ENCODE data around the gene KRTCAP3. TPM values are rescaled to one million over a fixed set of nuclear protein-coding genes. Genes with fewer than 3 reads are reported as not detected.

Gene KRTCAP3
- total RNA-seq, 1 donor from 2014 or later: not detected

- Histone ChIP-seq H3K36me3 (ENCODE audit: control insufficient read depth in 3 of 3, insufficient read depth in 3 of 3, low read length in 3 of 3) (peaks cover 23 to 38% (median 32%) of the 10 kb centered on the region in 3 donors), H3K27me3 (ENCODE audit: control insufficient read depth in 3 of 3, insufficient read depth in 3 of 3, low read length in 3 of 3) (no peaks in the 10 kb centered on the region), H3K4me1 (ENCODE audit: control insufficient read depth in 3 of 3, insufficient read depth in 3 of 3, low read length in 3 of 3) (no peaks in the 10 kb centered on the region), H3K9me3 (ENCODE audit: control insufficient read depth in 3 of 3, low read length in 3 of 3) (no peaks in the 10 kb centered on the region), H3K27ac (ENCODE audit: low read depth, low read length) (no peak overlapping the region), H3K9ac (ENCODE audit: low read depth in 1 of 3, low read length in 3 of 3) (no peak overlapping the region), H3K4me3 (ENCODE audit: low read length in 3 of 3) (no peak overlapping the region)
Measured at GRCh38 chr2:27471961-27472360, 29.8 kb downstream of the KRTCAP3 start.

- H3K27me3 ChIP-seq (ENCODE audit: control insufficient read depth in 3 of 3, insufficient read depth in 3 of 3, low read length in 3 of 3): no peaks in the 10 kb centered on the region
- H3K36me3 ChIP-seq (ENCODE audit: control insufficient read depth in 3 of 3, insufficient read depth in 3 of 3, low read length in 3 of 3): peaks cover 17 to 32% (median 31%) of the 10 kb centered on the region in 3 donors
- H3K27ac ChIP-seq (ENCODE audit: low read depth, low read length): no peak overlapping the region
- H3K4me3 ChIP-seq (ENCODE audit: low read length in 3 of 3): no peak overlapping the region
- H3K4me1 ChIP-seq (ENCODE audit: control insufficient read depth in 3 of 3, insufficient read depth in 3 of 3, low read length in 3 of 3): peaks cover 13 to 17% (median 14%) of the 10 kb centered on the region in 3 donors
- H3K9ac ChIP-seq (ENCODE audit: low read depth in 1 of 3, low read length in 3 of 3): no peak overlapping the region
- H3K9me3 ChIP-seq (ENCODE audit: control insufficient read depth in 3 of 3, low read length in 3 of 3): no peaks in the 10 kb centered on the region
Measured at GRCh38 chr2:27485496-27485895, 43.3 kb downstream of the KRTCAP3 start.

GRCh38 chr2:27489118-27489497, 46.9 kb downstream of the KRTCAP3 start:
- peaks cover 0 to 11% (median 11%) of the 10 kb centered on the region in 3 donors for H3K36me3 ChIP-seq (ENCODE audit: control insufficient read depth in 3 of 3, insufficient read depth in 3 of 3, low read length in 3 of 3)
- H3K27me3 ChIP-seq (ENCODE audit: control insufficient read depth in 3 of 3, insufficient read depth in 3 of 3, low read length in 3 of 3): peaks cover 0 to 6% (median under 1%) of the 10 kb centered on the region in 3 donors
- no peaks in the 10 kb centered on the region for H3K9me3 ChIP-seq (ENCODE audit: control insufficient read depth in 3 of 3, low read length in 3 of 3)
- peaks cover 13 to 17% (median 17%) of the 10 kb centered on the region in 3 donors for H3K4me1 ChIP-seq (ENCODE audit: control insufficient read depth in 3 of 3, insufficient read depth in 3 of 3, low read length in 3 of 3)
- H3K4me3 ChIP-seq (ENCODE audit: low read length in 3 of 3): peak overlapping the region; percentile 87 to 100 (median 98)
- H3K9ac ChIP-seq (ENCODE audit: low read depth in 1 of 3, low read length in 3 of 3): peak overlapping the region; percentile 64 to 87 (median 82)
- peak overlapping the region; percentile 54 for H3K27ac ChIP-seq (ENCODE audit: low read depth, low read length)

- peak within 1 kb of the TSS; percentile 64 to 87 (median 82) for H3K9ac ChIP-seq (ENCODE audit: low read depth in 1 of 3, low read length in 3 of 3)
- H3K36me3 ChIP-seq (ENCODE audit: control insufficient read depth in 3 of 3, insufficient read depth in 3 of 3, low read length in 3 of 3): peaks cover 0 to 8% (median 7%) of the 10 kb centered on the region in 3 donors
- H3K27me3 ChIP-seq (ENCODE audit: control insufficient read depth in 3 of 3, insufficient read depth in 3 of 3, low read length in 3 of 3): peaks cover 0 to 12% (median 6%) of the 10 kb centered on the region in 3 donors
- peak within 1 kb of the TSS; percentile 54 for H3K27ac ChIP-seq (ENCODE audit: low read depth, low read length)
- H3K4me3 ChIP-seq (ENCODE audit: low read length in 3 of 3): peak within 1 kb of the TSS; percentile 87 to 100 (median 98)
- H3K9me3 ChIP-seq (ENCODE audit: control insufficient read depth in 3 of 3, low read length in 3 of 3): no peaks in the 10 kb centered on the region
- peaks cover 18 to 24% (median 22%) of the 10 kb centered on the region in 3 donors for H3K4me1 ChIP-seq (ENCODE audit: control insufficient read depth in 3 of 3, insufficient read depth in 3 of 3, low read length in 3 of 3)
Measured at GRCh38 chr2:27489498-27490397, 47.6 kb downstream of the KRTCAP3 start, which contains the start of gene IFT172. TSS of gene IFT172 (minus strand) at chr2:27489743. CDS start at chr2:27489653, 90 bp downstream.

GRCh38 chr2:27492557-27492956, 50.4 kb downstream of the KRTCAP3 start:
- peaks cover 11 to 26% (median 23%) of the 10 kb centered on the region in 3 donors for H3K27me3 ChIP-seq (ENCODE audit: control insufficient read depth in 3 of 3, insufficient read depth in 3 of 3, low read length in 3 of 3)
- no peak overlapping the region for H3K27ac ChIP-seq (ENCODE audit: low read depth, low read length)
- no peaks in the 10 kb centered on the region for H3K9me3 ChIP-seq (ENCODE audit: control insufficient read depth in 3 of 3, low read length in 3 of 3)
- H3K4me1 ChIP-seq (ENCODE audit: control insufficient read depth in 3 of 3, insufficient read depth in 3 of 3, low read length in 3 of 3): peaks cover 22 to 27% (median 25%) of the 10 kb centered on the region in 3 donors
- no peaks in the 10 kb centered on the region for H3K36me3 ChIP-seq (ENCODE audit: control insufficient read depth in 3 of 3, insufficient read depth in 3 of 3, low read length in 3 of 3)
- H3K9ac ChIP-seq (ENCODE audit: low read depth in 1 of 3, low read length in 3 of 3): no peak overlapping the region
- H3K4me3 ChIP-seq (ENCODE audit: low read length in 3 of 3): no peak overlapping the region

GRCh38 chr2:27493948-27494283, 51.7 kb downstream of the KRTCAP3 start:
- Histone ChIP-seq H3K27ac (ENCODE audit: low read depth, low read length) (no peak overlapping the region), H3K27me3 (ENCODE audit: control insufficient read depth in 3 of 3, insufficient read depth in 3 of 3, low read length in 3 of 3) (peaks cover 11 to 26% (median 23%) of the 10 kb centered on the region in 3 donors), H3K4me1 (ENCODE audit: control insufficient read depth in 3 of 3, insufficient read depth in 3 of 3, low read length in 3 of 3) (peaks cover 15 to 25% (median 24%) of the 10 kb centered on the region in 3 donors), H3K36me3 (ENCODE audit: control insufficient read depth in 3 of 3, insufficient read depth in 3 of 3, low read length in 3 of 3) (no peaks in the 10 kb centered on the region), H3K4me3 (ENCODE audit: low read length in 3 of 3) (peak overlapping the region; percentile 62 to 72 (median 64)), H3K9ac (ENCODE audit: low read depth in 1 of 3, low read length in 3 of 3) (peak overlapping the region in 2 of 3 donors; percentile 68 to 76), H3K9me3 (ENCODE audit: control insufficient read depth in 3 of 3, low read length in 3 of 3) (no peaks in the 10 kb centered on the region)

Small RNA genes lying within 50 kb of the gene (small RNA-seq; reads per million reads assigned to genes)
- gene RNU6-986P: not detected

Other genes starting within 250 kb of the KRTCAP3 start
- 172 TPM for gene ATRAID, start 230.3 kb upstream of the KRTCAP3 start, total RNA-seq
- gene SLC5A6, start 230.1 kb upstream of the KRTCAP3 start, total RNA-seq: 7.8 TPM
- 28.2 TPM for gene CAD, start 225.0 kb upstream of the KRTCAP3 start, total RNA-seq
- gene SLC30A3, start 179.3 kb upstream of the KRTCAP3 start, total RNA-seq: 0.52 TPM
- gene DNAJC5G, start 166.9 kb upstream of the KRTCAP3 start, total RNA-seq: under 0.01 TPM
- gene TRIM54, start 160.0 kb upstream of the KRTCAP3 start, total RNA-seq: 60.0 TPM
- 1.0 TPM for gene UCN, start 133.9 kb upstream of the KRTCAP3 start, total RNA-seq
- 23.0 TPM for gene MPV17, start 119.3 kb upstream of the KRTCAP3 start, total RNA-seq
- 24.0 TPM for gene GTF3C2, start 85.6 kb upstream of the KRTCAP3 start, total RNA-seq
- gene EIF2B4, start 72.0 kb upstream of the KRTCAP3 start, total RNA-seq: 18.3 TPM
- gene SNX17, start 71.8 kb upstream of the KRTCAP3 start, total RNA-seq: 81.9 TPM
- gene ZNF513, start 61.6 kb upstream of the KRTCAP3 start, total RNA-seq: 7.3 TPM
- gene PPM1G, start 32.8 kb upstream of the KRTCAP3 start, total RNA-seq: 42.8 TPM
- 81.4 TPM for gene NRBP1, start 13.8 kb upstream of the KRTCAP3 start, total RNA-seq
- 21.4 TPM for gene IFT172, start 47.4 kb downstream of the KRTCAP3 start, total RNA-seq
- gene FNDC4, start 52.8 kb downstream of the KRTCAP3 start, total RNA-seq: 5.2 TPM
- gene GCKR, start 54.5 kb downstream of the KRTCAP3 start, total RNA-seq: not detected
- gene ZNF512, start 140.7 kb downstream of the KRTCAP3 start, total RNA-seq: 23.5 TPM
- 6.3 TPM for gene CCDC121, start 186.6 kb downstream of the KRTCAP3 start, total RNA-seq
- 30.3 TPM for gene GPN1, start 186.7 kb downstream of the KRTCAP3 start, total RNA-seq
- gene SUPT7L, start 221.2 kb downstream of the KRTCAP3 start, total RNA-seq: 16.7 TPM
- 20.9 TPM for gene SLC4A1AP, start 221.5 kb downstream of the KRTCAP3 start, total RNA-seq

All from skeletal muscle tissue (tissue), 5 donors.